HT-29 (cell line): ENCODE measurements around the gene EPB41L2. TPM values are rescaled to one million over a fixed set of nuclear protein-coding genes. Genes with fewer than 3 reads are reported as not detected.
"Not testable (repeated sequence)": the region's sequence is repeated elsewhere in the genome, so short reads cannot be mapped to it uniquely, and the experiment has no call there.

Experiments
- DNase-seq: peaks from one replicate; pipeline ENCODE4 v3.0.0-alpha.2; 2015; ENCODE audit warnings: low spot score
- total RNA-seq: library from RNA; depleted of rRNA; stranded (reverse); fragments of >200 nt; shearing (Covaris generic); gene quantifications from 2 replicates; pipeline ENCODE4 v1.2.3, GENCODE V29; 2014

The EPB41L2 gene
- total RNA-seq, 1 experiment from 2014 or later: 9.5 TPM

- no peak for DNase-seq
Measured at GRCh38 chr6:131036601-131037000, 26.4 kb downstream of the EPB41L2 start.

DNA sequence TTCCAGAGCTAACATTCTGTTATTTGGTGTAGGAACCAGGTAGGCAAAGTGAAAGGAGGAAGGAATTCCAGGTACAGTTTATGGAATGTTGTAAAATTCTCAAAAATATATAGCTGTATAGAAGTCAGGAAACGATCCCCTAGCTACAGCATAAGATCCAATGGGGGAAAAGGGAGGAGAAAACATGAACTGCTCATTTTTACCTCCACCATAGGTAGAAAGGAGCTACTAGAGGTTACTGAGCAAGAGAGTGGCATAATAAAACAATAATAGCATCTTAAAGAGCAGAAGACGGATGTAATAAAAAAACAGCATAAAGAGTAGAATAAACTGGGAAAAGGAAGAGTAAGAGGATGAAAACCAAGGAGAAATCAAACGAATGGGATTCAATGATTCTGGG lies 26.9 kb downstream of the EPB41L2 start:
- DNase-seq: no peak

DNA sequence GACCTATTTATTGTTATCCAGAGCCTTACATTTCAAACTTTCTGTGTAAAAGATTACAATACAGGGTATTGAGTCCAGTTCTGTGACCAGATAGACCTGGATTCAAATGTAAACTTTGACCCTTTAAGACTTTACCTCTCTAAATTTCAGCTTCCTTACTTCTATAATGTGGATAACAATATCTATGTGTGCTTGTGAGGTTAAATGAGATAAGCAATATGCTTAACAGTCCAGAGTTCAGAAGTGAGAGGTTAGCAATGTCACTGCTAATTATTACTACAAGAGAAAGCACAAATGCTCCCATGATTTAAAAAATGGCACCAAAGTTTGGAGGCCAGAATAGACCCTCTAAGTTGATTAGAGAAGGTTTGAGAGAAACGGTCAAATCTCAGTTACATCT lies 27.5 kb downstream of the EPB41L2 start:
- DNase-seq: no peak

DNA sequence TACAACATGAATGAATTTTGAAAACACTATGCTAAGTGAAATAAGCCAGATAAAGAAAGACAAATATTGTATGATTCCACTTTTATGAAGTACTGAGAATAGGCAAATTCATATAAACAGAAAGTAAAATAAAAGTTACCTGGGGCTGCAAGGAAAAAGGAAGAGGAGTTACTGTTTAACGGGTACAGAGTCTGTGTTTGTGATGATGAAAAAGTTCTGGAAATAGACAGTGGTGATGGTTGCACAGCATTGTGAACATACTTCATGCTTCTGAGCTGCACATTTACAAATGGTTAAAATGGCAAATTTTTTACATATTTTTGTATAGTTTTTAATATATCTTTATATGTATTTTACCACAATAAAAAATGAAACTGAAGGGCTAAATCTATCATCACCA lies 29.4 kb downstream of the EPB41L2 start:
- DNase-seq: no peak

DNA sequence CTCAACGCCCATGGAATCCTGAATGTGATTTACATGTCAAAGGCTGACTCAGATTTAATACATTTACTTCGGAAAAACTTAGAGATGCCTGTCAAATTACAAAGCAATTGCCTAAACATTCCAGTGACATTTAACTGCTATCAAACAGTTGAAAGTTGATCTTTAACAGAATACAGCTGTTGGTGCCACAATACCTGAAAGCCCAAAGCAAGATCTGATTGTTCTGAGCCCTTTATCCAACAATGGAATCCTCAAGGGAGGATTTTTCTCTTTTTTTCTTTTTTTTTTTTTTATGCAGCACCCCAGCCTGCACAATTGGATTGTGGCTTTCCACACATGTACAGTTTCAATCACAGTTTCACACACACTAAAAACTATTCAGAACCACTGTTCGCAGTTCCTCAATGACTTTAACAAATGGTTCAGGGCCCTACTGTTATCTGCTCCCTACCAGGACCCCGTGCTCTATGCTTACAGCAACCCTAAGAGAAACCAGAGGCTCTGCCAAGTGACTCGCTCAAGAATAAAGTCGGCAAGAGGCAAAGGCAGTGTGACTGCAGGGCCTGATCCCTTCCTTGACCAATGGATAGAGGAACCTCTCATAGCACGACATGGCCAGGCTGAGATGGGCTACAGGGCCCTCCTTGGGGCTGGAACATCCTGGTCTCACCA lies 33.3 kb downstream of the EPB41L2 start:
- DNase-seq: no peak

DNA sequence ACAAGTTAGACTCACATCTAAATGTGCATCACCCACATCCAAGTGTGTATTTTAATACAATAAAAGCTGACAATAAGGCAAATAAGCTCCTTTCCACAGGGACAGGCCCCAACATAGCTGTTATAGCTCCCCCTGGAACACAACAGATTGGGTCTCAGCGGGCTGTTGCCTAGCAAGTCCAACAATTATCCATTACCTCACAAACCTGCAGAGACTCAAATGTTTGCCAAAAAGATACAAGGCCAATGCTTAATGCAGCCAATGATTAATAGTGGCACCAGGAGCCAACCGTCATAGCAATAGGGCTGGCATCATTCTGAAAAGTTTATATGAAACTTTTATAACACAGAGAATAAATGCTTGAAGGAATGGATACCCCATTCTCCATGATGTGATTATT lies 35.7 kb downstream of the EPB41L2 start:
- no peak for DNase-seq

DNA sequence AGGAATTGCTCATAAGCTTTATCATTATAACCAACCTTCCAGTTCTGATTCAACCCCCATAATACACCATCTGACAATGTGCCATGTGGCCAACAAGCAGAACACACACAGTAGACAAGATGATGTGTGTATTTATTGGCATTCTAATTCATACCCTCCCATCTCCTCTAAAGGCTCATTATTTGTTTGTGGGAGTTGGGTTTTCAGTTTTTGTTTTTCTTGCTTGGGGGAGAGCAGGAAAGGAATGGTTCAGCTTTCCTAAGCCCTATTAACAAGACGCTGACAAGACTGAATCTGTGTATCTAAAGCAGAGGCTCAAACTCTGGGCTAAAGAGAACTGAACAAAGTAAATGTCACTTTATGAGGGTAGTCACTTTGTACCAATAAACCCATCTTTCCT lies 36.8 kb downstream of the EPB41L2 start:
- DNase-seq: no peak

GRCh38 chr6:131024565-131024964 lies 38.5 kb downstream of the EPB41L2 start:
- no peak for DNase-seq

DNA sequence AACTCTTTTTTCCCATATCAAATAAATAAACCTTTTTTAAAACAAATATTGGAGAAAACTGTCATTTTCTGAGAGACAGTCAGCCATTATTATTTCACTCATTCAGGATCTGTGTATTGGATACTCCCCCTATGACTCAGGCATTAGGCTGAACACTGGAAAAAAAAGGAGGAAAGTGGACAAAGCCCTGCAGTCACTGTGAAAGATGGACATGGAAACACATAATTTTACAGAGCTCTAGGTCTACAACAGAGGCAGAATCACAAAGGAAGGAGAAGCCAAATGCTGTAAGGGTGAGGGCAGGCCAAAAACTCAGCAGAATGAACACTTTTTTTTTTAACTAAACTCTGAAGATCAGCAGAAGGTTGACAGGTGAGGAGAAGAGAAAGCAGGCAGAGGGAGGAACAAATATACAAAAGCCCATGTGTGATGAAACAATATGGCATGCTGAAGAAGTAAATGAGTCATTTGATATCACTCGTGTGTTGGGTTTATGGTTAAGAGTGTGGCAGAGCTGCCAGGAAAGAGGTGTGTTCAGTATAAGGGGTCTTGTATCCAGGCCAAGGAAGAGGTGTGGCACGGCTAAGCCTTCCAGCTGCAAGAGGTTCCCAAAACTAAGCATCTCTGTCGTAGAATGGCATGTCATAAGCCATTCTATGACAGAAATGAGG lies 39.1 kb downstream of the EPB41L2 start:
- DNase-seq: no peak

DNA sequence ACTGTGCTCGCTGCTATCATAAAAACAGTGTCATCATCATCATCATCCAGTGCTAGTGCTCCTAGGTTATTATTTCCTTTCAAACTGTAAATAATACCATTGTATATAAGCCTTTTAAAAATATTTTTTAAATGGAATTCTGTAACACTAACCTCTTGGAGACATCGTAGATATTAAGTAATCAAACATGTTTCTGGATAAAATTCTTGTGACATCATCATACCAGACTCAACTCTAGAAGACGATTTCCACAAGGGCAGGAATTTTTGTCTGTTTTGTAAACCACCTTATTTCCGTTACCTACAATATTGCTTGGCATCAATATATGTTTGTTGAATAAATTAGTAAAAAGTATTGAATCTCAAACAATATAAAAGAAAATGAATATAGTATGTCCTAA lies 40.4 kb downstream of the EPB41L2 start:
- DNase-seq: no peak

- no peak for DNase-seq
Measured at GRCh38 chr6:131017962-131018361, 45.1 kb downstream of the EPB41L2 start.

- no peak for DNase-seq
Measured at GRCh38 chr6:131015630-131016263, 47.3 kb downstream of the EPB41L2 start.

DNA sequence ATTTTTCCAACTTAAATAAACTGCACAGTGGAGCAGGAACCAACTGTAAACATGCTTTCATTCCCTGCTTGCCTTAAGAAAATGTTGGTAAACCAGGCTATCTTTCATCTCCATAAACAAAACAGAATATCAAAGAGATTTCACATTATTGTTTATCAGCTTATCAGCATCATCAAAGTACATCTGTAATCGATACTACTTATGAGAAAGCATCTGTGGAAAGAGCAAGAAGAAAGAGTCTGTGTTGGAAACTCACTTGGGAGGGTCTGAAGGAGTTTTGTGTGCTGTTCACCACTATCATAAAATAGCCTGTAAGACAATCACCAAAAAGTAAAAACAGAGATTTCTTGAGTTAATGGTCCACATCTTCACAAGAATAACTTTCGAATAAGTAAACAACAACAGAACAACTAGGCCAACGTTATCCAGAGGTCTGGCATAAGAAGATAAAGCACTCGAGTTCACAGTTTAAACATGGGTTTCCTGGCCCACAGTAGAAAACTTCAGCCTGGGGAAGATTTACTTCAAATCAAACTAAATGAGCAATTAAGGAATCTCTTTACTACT lies 47.9 kb downstream of the EPB41L2 start:
- DNase-seq: no peak

- DNase-seq: no peak
Measured at GRCh38 chr6:131014080-131014776, 48.8 kb downstream of the EPB41L2 start.

- DNase-seq: no peak
Measured at GRCh38 chr6:131013495-131013894, 49.5 kb downstream of the EPB41L2 start.

DNA sequence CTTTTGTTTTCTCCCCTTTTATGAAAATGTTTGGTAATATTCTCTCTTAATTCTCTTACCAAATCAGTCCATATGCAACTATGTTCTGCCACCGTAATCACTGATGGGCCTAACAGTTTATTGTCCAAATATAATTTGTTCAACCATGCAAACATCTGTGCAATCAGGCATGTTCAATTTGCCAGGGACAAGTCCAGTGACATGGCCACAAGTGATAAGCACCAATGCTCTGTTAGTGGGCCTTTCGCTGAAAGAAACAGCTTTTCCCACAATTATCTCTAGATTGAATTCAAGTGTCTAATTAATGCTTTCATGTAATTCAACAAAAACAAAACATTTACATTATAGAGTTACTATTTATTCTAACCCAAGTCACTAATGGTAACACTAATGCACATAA lies 53.3 kb downstream of the EPB41L2 start:
- DNase-seq: no peak

GRCh38 chr6:131008965-131009364 lies 54.1 kb downstream of the EPB41L2 start:
- DNase-seq: not testable (repeated sequence)

GRCh38 chr6:131007964-131008363 lies 55.1 kb downstream of the EPB41L2 start:
- not testable (repeated sequence) for DNase-seq

- no peak for DNase-seq
Measured at GRCh38 chr6:131007286-131007685, 55.8 kb downstream of the EPB41L2 start.

DNA sequence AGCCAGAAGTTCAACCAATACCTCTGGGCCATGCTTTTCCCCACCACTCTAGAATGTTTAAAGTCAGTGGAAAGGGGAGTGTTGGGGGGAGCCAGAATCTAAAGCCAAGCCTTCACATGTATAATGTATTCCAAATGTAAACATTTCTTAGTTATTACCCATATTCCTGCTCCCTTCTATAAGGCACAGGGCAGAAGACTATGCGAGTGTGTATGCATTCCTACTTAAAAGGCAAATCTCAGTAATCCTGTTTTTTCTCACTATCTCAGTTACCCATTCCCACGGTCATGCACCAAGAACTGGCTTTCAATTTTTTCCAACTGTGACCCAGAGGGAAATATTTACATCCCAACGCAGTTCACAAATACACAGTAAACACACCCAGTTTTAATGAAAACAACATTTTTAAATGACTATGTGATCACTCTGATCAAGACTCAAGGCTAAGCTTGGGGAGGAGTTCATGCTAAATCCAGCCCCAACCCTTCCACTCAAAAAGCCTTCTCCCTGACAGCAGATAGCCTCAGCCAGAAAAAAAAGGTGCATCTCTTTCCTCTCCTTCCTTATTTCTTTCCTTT lies 57.5 kb downstream of the EPB41L2 start:
- no peak for DNase-seq

DNA sequence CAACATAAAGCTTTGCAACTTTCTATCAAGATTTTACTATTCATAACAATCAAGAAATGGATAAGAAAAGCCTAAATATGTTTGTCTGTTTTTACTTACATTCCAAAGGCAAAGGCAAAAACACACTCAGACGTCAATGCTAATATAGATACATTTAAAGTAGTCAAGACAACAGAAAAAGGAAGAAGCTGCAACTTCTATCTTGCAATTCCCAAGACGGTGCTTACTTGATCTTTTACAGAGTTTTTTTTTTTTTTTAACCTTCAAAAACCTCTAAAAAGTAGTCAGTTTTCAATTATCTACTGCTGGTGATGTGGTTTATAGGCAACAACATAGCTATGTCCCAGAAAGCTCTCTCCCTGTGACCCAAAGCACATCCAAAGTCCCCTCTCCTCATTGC lies 58.1 kb downstream of the EPB41L2 start:
- DNase-seq: no peak

GRCh38 chr6:131004387-131004755 lies 58.7 kb downstream of the EPB41L2 start:
- no peak for DNase-seq
